ENCODE results near the gene OTOG.

Gene OTOG

GRCh38 chr11:17553249-17553546 lies 6.1 kb downstream of the OTOG start:
- Histone ChIP-seq H4K20me1 (ENCODE audit: control insufficient read depth, insufficient read depth, low read depth, low read length) (no peaks in the 10 kb centered on the region), H3K27me3 (ENCODE audit: control insufficient read depth, low read length) (peaks cover 2% of the 10 kb centered on the region; the same call in 1 of the 2 replicates), H3K4me3 (ENCODE audit: low read length) (no peak overlapping the region), H3K79me2 (ENCODE audit: control insufficient read depth, low read length) (no peaks in the 10 kb centered on the region), H3K4me1 (ENCODE audit: control insufficient read depth, low read length) (no peaks in the 10 kb centered on the region), H3K9me2 (replicated peaks; ENCODE audit: control insufficient read depth, low read length) (no peaks in the 10 kb centered on the region), H3K27ac (ENCODE audit: low read depth, low read length) (no peak overlapping the region), H3K4me2 (ENCODE audit: low read length) (no peak overlapping the region), H3K9me3 (ENCODE audit: control insufficient read depth, insufficient read depth, low read length) (no peaks in the 10 kb centered on the region), H3K36me3 (ENCODE audit: control insufficient read depth, low read length) (no peaks in the 10 kb centered on the region), H3F3A (ENCODE audit: control insufficient read depth, insufficient read depth) (no peaks in the 10 kb centered on the region)
- TF ChIP-seq EZH2phosphoT487 (IDR thresholded peaks at IDR 0.05; ENCODE audit: borderline replicate concordance, low read length) (no peak), CTCF (IDR thresholded peaks at IDR 0.05; ENCODE audit: low read depth, low read length, poor library complexity, severe bottlenecking) (no peak)

- Histone ChIP-seq H3K79me2 (ENCODE audit: control insufficient read depth, low read length) (no peaks in the 10 kb centered on the region), H4K20me1 (ENCODE audit: control insufficient read depth, insufficient read depth, low read depth, low read length) (no peaks in the 10 kb centered on the region), H3K27ac (ENCODE audit: low read depth, low read length) (no peak overlapping the region), H3K9me3 (ENCODE audit: control insufficient read depth, insufficient read depth, low read length) (no peaks in the 10 kb centered on the region), H3F3A (ENCODE audit: control insufficient read depth, insufficient read depth) (no peaks in the 10 kb centered on the region), H3K27me3 (ENCODE audit: control insufficient read depth, low read length) (no peaks in the 10 kb centered on the region), H3K36me3 (ENCODE audit: control insufficient read depth, low read length) (no peaks in the 10 kb centered on the region), H3K4me3 (ENCODE audit: low read length) (no peak overlapping the region), H3K4me2 (ENCODE audit: low read length) (no peak overlapping the region), H3K9me2 (replicated peaks; ENCODE audit: control insufficient read depth, low read length) (no peaks in the 10 kb centered on the region), H3K4me1 (ENCODE audit: control insufficient read depth, low read length) (no peaks in the 10 kb centered on the region)
- no peak for TF ChIP-seq CTCF (IDR thresholded peaks at IDR 0.05; ENCODE audit: low read depth, low read length, poor library complexity, severe bottlenecking)
- no peak for TF ChIP-seq EZH2phosphoT487 (IDR thresholded peaks at IDR 0.05; ENCODE audit: borderline replicate concordance, low read length)
These were observed 7.4 kb downstream of the OTOG start for GRCh38 chr11:17554487-17554886.

GRCh38 chr11:17556999-17557398 lies 9.9 kb downstream of the OTOG start:
- no peak overlapping the region for H3K4me3 ChIP-seq (ENCODE audit: low read length)
- no peak overlapping the region for H3K4me2 ChIP-seq (ENCODE audit: low read length)
- H3K4me1 ChIP-seq (ENCODE audit: control insufficient read depth, low read length): no peaks in the 10 kb centered on the region
- H3K27ac ChIP-seq (ENCODE audit: low read depth, low read length): no peak overlapping the region
- no peak for TF ChIP-seq EZH2phosphoT487 (IDR thresholded peaks at IDR 0.05; ENCODE audit: borderline replicate concordance, low read length)
- no peak for TF ChIP-seq CTCF (IDR thresholded peaks at IDR 0.05; ENCODE audit: low read depth, low read length, poor library complexity, severe bottlenecking)
- no peaks in the 10 kb centered on the region for H3F3A ChIP-seq (ENCODE audit: control insufficient read depth, insufficient read depth)
- H4K20me1 ChIP-seq (ENCODE audit: control insufficient read depth, insufficient read depth, low read depth, low read length): no peaks in the 10 kb centered on the region
- H3K9me2 ChIP-seq (replicated peaks; ENCODE audit: control insufficient read depth, low read length): no peaks in the 10 kb centered on the region
- no peaks in the 10 kb centered on the region for H3K79me2 ChIP-seq (ENCODE audit: control insufficient read depth, low read length)
- H3K27me3 ChIP-seq (ENCODE audit: control insufficient read depth, low read length): no peaks in the 10 kb centered on the region
- no peaks in the 10 kb centered on the region for H3K36me3 ChIP-seq (ENCODE audit: control insufficient read depth, low read length)
- no peaks in the 10 kb centered on the region for H3K9me3 ChIP-seq (ENCODE audit: control insufficient read depth, insufficient read depth, low read length)

All from DOHH2 (cell line).